ENCODE results near the gene HSBP1L1.

Gene HSBP1L1

DNA sequence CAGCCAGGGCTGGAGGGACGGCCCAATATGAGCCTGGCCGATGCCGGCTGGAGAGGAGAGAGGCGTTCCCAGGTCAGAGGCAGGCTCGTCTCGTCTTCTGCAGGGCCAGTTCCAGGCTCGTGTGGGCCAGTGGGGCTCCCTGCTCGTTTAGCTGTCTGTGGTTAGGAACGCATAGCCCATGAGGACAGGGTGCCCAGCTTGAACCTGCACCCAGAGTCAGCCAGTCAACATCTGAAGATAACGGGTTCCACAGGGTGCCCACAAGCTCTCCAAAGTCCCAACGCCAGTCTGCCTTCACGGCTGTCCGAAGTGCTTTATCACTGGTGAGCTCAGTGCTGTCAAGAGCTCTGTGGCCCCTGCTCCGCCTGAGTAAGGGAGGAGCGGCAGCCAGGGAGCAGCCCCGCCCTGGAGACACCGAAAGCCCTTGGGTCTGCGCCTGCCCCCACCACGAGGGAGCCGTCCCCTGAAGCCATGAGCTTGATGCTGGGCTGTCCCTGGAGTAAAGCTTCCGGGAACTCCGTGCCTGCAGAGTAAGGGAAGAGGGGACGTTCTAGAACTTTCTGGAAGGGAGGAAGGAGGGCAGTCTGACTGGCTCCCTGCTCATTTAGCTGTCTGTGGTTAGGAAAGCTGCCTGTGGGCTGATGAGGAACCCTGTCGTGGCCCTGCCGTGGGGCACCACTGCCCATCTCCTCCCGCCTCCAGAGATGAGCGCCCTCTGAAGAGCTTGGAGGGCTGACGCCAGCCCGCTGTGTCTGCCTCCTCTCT is 2.7 kb upstream of the HSBP1L1 start:
- no peak for DNase-seq

- DNase-seq, result no peak
Measured at GRCh38 chr18:79962311-79962710, 2.1 kb upstream of the HSBP1L1 start.

- no peak for DNase-seq
Measured at GRCh38 chr18:79962835-79963657, 1.4 kb upstream of the HSBP1L1 start.

DNA sequence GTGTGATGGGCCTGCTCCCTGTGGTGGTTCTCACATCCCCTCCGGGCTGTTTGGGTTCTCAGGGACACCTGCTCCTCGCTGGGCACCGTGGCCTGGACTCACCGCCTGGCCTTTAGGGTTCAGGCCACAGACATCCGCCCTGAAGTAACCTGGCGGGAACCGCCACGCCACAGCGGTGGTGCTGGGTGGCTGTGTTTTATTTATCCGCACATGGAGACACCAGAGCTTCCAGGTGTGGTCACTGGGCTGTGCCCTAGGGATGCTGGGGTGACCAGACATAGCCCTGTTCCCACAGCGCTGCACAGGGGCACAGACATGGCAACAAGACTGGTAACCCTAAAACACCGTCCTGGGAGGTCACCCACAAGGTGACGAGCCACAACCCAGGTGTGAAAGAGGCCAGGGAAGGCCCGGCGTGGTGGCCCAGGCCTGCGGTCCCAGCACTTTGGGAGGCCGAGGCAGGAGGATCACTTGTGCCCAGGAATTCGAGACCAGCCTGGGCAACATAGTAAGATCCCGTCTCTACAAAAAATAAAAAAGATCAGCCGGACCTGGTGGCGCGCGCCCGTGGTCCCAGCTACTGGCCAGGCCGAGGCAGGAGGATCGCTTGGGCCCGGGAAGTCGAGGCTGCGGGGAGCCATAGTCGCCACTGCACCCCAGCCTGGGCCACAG is 649 bp upstream of the HSBP1L1 start:
- no peak for DNase-seq

DNA sequence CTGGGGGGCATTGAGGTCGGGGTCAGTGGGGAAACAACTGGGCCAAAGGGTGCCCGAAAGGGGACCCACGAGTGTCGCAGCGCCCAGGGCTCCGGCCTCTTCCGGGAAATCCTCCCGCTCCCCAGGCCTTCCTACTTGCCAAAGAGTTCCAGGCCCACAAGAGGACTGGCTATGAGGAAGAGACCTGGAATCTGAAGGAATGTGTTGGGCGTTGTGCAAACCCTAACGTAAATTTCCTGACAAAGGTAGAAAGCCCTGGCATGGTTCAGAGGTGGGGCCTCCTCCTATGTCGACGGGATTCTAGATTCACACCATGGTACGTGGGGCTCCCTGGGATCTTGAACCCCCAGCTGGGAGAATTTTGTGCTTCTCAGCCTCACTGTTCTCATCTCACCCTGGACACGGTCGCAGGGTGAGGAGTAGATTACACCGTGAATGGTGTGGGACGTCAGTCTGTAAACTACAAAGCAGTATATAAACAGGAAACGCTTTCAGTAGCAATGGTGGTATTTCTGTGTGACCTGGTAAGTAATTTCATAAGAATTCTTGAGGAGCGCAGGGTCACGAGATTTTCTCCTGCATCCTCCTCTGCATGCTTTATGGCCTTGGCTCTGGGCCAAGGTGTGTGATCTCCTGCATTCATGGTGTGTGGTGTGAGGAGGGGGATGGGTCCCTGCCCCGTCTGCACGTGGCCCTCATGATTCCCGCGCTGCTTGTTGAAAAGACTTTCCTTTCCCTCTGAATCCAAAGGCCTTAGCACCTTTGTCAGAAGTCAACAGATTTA is 868 bp downstream of the HSBP1L1 start:
- DNase-seq, result peak; percentile 57

DNA sequence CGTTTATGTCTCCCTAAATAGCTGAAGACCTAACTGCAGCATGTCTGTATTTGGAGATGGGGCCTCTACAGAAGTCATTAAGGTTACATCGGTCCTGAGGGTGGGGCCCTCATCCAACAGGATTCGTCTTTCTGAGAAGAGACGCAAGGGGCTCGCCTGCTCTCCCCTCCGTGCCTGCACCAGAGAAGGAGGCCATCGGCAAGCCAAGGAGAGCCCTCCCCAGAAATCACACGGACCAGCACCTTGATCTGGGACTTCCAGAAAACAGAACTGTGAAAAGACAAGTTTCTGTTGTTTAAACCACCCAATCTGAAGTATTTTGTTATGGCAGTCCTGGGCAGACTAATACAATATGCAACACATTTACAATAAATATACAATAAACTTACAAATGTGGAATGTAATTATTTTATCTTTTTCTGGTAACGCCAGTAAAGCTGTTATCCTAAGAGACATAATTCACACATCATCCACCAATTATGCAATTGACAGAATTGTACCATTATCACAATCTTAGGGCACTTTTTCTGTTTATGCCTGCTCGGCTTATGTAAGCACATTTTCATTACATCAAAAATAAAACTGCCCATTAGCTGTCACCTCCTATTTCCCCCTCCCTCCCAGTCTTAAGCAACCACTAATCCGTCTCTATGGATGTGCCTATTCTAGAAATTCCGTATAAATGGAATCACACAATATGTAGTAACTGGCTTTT is 6.1 kb downstream of the HSBP1L1 start:
- no peak for DNase-seq

GRCh38 chr18:79971211-79971952 is 6.9 kb downstream of the HSBP1L1 start:
- DNase-seq, result no peak

- no peak for DNase-seq
Measured at GRCh38 chr18:79971986-79972385, 7.5 kb downstream of the HSBP1L1 start.

DNA sequence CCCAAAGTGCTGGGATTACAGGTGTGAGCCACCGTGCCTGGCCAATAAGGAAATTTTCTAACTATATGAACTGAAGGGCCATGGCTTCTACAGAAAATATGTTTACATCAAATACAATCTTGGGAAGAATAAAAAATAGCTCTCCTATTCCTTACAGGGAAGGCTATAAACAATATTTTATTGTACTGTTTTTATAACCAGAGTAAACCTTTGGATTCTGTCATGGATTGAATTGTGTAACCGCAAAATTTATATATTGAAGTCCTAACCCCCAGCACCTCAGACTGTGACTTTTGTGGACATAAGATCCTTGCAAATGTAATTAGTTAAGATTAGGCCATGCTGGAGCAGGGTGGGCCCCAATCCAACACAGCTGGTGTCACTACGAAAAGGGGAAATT is 8.3 kb downstream of the HSBP1L1 start:
- no peak for DNase-seq

- no peak for DNase-seq
Measured at GRCh38 chr18:79973517-79973916, 9.1 kb downstream of the HSBP1L1 start.

DNA sequence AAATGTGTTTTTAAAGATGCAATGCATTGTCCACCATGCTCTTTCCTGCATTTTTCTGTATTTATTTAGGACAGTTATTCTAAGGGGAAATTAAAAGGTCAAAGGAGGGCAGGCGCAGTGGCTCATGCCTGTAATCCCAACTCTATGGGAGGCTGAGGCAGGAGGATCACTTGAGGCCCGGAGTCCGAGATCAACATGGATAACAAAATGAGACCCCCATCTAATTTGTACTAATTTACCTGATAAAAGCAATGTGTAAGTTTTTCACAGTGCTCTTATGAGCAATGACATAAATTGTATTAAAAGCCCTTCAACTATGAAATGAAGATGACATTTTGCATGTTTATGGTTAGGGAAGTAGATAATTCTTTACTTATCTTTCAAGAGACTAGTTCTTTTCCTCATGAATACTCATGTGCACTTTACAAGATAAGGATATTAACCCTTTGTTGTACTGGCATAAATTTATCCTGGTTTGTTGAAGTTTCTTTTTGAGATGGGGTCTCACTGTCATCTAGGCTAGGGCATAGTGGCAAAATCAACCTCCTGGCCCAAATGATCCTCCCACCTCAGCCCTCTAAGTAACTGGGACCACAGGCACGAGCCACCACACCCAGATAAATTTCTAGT is 9.7 kb downstream of the HSBP1L1 start:
- no peak for DNase-seq

- DNase-seq, result no peak
Measured at GRCh38 chr18:79975043-79975442, 10.6 kb downstream of the HSBP1L1 start.

GRCh38 chr18:79975985-79976680 is 11.7 kb downstream of the HSBP1L1 start:
- DNase-seq, result no peak

- DNase-seq, result no peak
Measured at GRCh38 chr18:79979843-79980242, 15.4 kb downstream of the HSBP1L1 start.

GRCh38 chr18:79980585-79980984 is 16.1 kb downstream of the HSBP1L1 start:
- DNase-seq, result no peak

DNA sequence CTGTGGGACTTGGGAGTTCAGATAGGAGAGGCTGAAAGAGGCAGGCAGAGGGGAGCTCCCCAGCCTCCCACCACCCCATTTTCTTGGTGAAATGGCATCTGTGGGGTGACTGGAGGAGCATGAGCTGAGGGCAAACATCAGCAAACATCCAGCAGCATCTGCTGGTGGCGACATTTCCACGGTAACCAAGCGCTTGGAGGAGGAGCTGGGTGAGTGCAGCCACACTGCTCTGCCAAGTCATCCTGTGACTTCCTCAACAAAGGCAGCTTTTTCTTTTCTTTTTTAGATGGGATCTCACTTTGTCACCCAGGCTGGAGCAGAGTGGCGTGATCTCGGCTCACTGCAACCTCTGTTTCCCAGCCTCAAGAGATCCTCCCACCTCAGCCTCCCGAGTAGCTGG is 18.3 kb downstream of the HSBP1L1 start:
- DNase-seq, result no peak

- no peak for DNase-seq
Measured at GRCh38 chr18:79983253-79983652, 18.8 kb downstream of the HSBP1L1 start.

DNA sequence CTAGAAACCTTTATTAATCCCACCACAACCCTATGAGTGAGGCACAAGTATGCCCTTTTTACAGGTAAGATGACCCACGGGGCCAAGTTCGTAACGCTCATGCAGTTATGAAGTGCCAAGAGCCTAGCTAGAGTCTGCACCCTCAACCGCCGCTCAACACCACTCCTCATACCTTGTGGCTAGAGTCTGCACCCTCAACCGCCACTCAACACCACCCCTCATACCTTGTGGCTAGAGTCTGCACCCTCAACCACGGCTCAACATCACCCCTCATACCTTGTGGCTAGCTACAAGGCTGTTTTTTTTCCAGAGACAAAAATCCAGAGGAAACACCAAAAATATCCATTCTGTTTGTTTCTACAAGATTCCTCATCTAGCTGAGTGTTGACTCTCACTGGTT is 19.4 kb downstream of the HSBP1L1 start:
- no peak for DNase-seq

DNA sequence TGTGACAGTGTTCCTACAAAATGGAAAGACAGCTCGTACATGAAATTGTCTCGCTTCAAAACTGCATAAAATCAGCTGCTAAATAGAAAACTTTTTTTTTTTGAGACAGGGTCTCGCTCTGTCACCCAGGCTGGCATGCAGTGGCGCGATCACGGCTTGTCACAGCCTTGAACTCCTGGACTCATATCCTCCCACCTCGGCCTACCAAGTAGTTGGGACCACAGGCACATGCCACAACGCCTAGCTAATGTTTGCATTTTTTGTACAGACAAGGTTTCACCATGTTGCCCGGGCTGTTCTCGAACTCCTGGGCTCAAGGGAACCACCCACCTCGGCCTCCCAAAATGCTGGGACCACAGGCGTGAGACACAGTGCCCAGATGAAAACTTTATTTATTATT is 20.7 kb downstream of the HSBP1L1 start:
- no peak for DNase-seq

DNA sequence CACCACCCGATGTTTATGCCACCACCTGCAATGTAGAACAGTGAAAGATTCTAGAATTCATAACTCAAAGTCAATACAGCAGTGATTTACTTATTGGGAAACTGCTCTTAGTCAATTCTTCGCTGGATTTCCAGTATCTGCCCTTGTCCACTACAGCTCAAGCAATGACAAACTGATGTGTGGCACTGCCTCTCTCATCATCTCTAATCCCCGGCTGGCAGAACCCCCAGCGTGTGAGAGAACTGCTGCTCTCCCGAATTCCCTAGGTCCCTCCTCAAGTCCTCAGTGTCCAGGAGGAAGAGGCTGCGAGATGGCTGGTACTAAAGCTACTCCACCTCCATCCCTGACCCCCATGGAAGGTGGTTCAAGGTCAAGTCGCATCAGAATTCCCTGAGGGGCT is 22.3 kb downstream of the HSBP1L1 start:
- no peak for DNase-seq

Data from fibroblast of skin of back (primary cell).